A549 (cell line): ENCODE measurements around the gene FEM1A. TPM values are rescaled to one million over a fixed set of nuclear protein-coding genes. Genes with fewer than 3 reads are reported as not detected.

Source experiments
- ATAC-seq, 2 experiments: fragments of 200-7000 bp in 1 of 2; fragments of >200 bp in 1 of 2; cut with Nextera tagmentation in 1 of 2; cut with Tn5 transposase in 1 of 2; 3 replicates each; pipeline versions ENCODE4 v1.8.0 to v1.9.1; 2018 to 2020; ENCODE audit warnings: mild to moderate bottlenecking in 1 of 2, moderate library complexity in 1 of 2
- CTCF ChIA-PET: fragments of 300-600 bp; sonication (Branson Sonifier 250); formaldehyde crosslinking; extraction: SDS; loops from one replicate; lab custom pipeline; 2021; ENCODE audit warnings: antibody characterized with exemption, inconsistent platforms; lab: Yijun Ruan, JAX
- POLR2A ChIA-PET: fragments of 350-600 bp; formaldehyde crosslinking; extraction: SDS; loops from one replicate; lab custom pipeline; 2021; ENCODE audit warnings: antibody characterized with exemption, inconsistent platforms; lab: Yijun Ruan, JAX
- DNase-seq, 2 experiments: peaks; one replicate each; pipeline versions ENCODE4 v3.0.0 to v3.0.0-alpha.2; 2011 to 2016; ENCODE audit warnings: low read depth in 1 of 2, low spot score in 1 of 2
- FAIRE-seq: peaks from 2 replicates; lab custom pipeline; 2011; peaks lifted over from hg19 to GRCh38; lab: Jason Lieb, UNC
- H3K27ac ChIP-seq, 2 experiments: fragments of >200 bp; sonication (Bioruptor Twin); formaldehyde crosslinking; 3 replicates each; pipeline ENCODE4 v1.5.1; 2016 to 2017
- H3K4me1 ChIP-seq: fragments of >200 bp; sonication (Bioruptor Twin); formaldehyde crosslinking; 3 replicates; pipeline ENCODE4 v1.6.1; 2016
- H3K4me2 ChIP-seq: fragments of >200 bp; sonication (Bioruptor Twin); formaldehyde crosslinking; 3 replicates; pipeline ENCODE4 v1.6.1; 2016
- H3K4me3 ChIP-seq: fragments of >200 bp; sonication (Bioruptor Twin); formaldehyde crosslinking; 3 replicates; pipeline ENCODE4 v1.5.1; 2016
- H3K9me3 ChIP-seq: fragments of >200 bp; sonication (Bioruptor Twin); formaldehyde crosslinking; 3 replicates; pipeline ENCODE4 v1.6.1; 2016
- EHF ChIP-seq: fragments of 250-450 bp; sonication (Bioruptor Pico); IDR thresholded peaks from 2 replicates; pipeline ENCODE4 v1.5.0; 2020; ENCODE audit warnings: mild to moderate bottlenecking
- EP300 ChIP-seq, 2 experiments: fragments of >200 bp; sonication (Bioruptor Twin); formaldehyde crosslinking; IDR thresholded peaks; 2 replicates in 1 of 2; 3 replicates in 1 of 2; pipeline ENCODE4 v1.6.1; 2016 to 2017
- ESRRA ChIP-seq: fragments of 150-350 bp; IDR thresholded peaks from 2 replicates; pipeline ENCODE4 v1.6.1; 2014; ENCODE audit warnings: mild to moderate bottlenecking, low read length, borderline replicate concordance
- FOSB ChIP-seq: fragments of 250-450 bp; sonication (Bioruptor Pico); IDR thresholded peaks from 2 replicates; pipeline ENCODE4 v1.5.0; 2020; ENCODE audit warnings: mild to moderate bottlenecking, moderate library complexity
- FOXS1 ChIP-seq: fragments of 250-450 bp; sonication (Bioruptor Pico); IDR thresholded peaks from 2 replicates; pipeline ENCODE4 v1.5.0; 2020; ENCODE audit warnings: mild to moderate bottlenecking, moderate library complexity
- HES2 ChIP-seq: fragments of >200 bp; sonication (Bioruptor Twin); formaldehyde crosslinking; IDR thresholded peaks from 2 replicates; pipeline ENCODE4 v1.6.1; 2016
- MYC ChIP-seq: IDR thresholded peaks from 2 replicates; pipeline ENCODE4 v1.6.1; 2012; ENCODE audit warnings: mild to moderate bottlenecking, inconsistent platforms, low read length, improper control_type of control experiment, borderline replicate concordance
- NFE2L2 ChIP-seq: fragments of 150-350 bp; conservative IDR thresholded peaks from 2 replicates; pipeline ENCODE4 v1.6.1; 2014; ENCODE audit warnings: low read length
- NPAS2 ChIP-seq: fragments of 250-450 bp; sonication (Bioruptor Pico); IDR thresholded peaks from 2 replicates; pipeline ENCODE4 v1.8.0; 2022; ENCODE audit warnings: mild to moderate bottlenecking, moderate library complexity, borderline replicate concordance
- POLR2A ChIP-seq: IDR thresholded peaks from 2 replicates; pipeline ENCODE4 v1.6.1; 2012; ENCODE audit warnings: mild to moderate bottlenecking, low read length
- RCOR1 ChIP-seq: fragments of 150-350 bp; IDR thresholded peaks from 2 replicates; pipeline ENCODE4 v1.6.1; 2014; ENCODE audit warnings: antibody characterized with exemption, low read length, low read depth
- TP53 ChIP-seq: fragments of 250-450 bp; sonication (Bioruptor Pico); IDR thresholded peaks from 2 replicates; pipeline ENCODE4 v1.5.0; 2021; ENCODE audit warnings: mild to moderate bottlenecking, moderate library complexity
- ZNF302 ChIP-seq: fragments of 250-450 bp; sonication (Bioruptor Pico); IDR thresholded peaks from 2 replicates; pipeline ENCODE4 v1.9.0; 2021; ENCODE audit warnings: inconsistent platforms, mild to moderate bottlenecking, moderate library complexity
- WGBS: methylation state at CpG from one replicate; pipeline ENCODE4 v1.1.6; 2017; ENCODE audit errors: missing lambda C conversion rate; 5-methylcytosine and 5-hydroxymethylcytosine counted together
- polyA plus RNA-seq, 4 experiments: library from polyadenylated mRNA; depleted of rRNA in 3 of 4; stranded (reverse); fragments of >200 nt; fragmentation: RNase III in 1 of 4; extraction: RNeasy Plus Mini Kit Qiagen cat#74134 plus additional on column Dnase treatment in 1 of 4; gene quantifications; 2 replicates in 3 of 4; 3 replicates in 1 of 4; pipeline ENCODE4 v1.2.3, GENCODE V29; 2011 to 2017
- TF ChIP-seq, protein P1 (sequence below): fragments of 200-600 bp; sonication (generic); IDR thresholded peaks from 2 replicates; pipeline ENCODE4 v1.6.1; 2016; ENCODE audit warnings: antibody characterized with exemption, mild to moderate bottlenecking, moderate library complexity
- TF ChIP-seq, protein P2 (sequence below): fragments of >200 bp; sonication (Bioruptor Twin); formaldehyde crosslinking; IDR thresholded peaks from 3 replicates; pipeline ENCODE4 v1.6.1; 2016
- TF ChIP-seq, protein P3 (sequence below): fragments of 250-450 bp; sonication (Bioruptor Pico); IDR thresholded peaks from 2 replicates; pipeline ENCODE4 v1.5.0; 2021; ENCODE audit warnings: mild to moderate bottlenecking, moderate library complexity, borderline replicate concordance
- TF ChIP-seq, protein P4 (sequence below): fragments of >200 bp; sonication (Bioruptor Twin); formaldehyde crosslinking; IDR thresholded peaks from 3 replicates; pipeline ENCODE4 v1.5.1; 2016

Gene FEM1A
- polyA plus RNA-seq, 2 of the 4 experiments (the other 2 are of a cell fraction): 3.2 to 4.1 TPM

GRCh38 chr19:4806384-4806783 is 14.8 kb downstream of the FEM1A start:
- Histone ChIP-seq H3K27ac (no peak overlapping the region), H3K4me1 (0 out of 3 replicates have a peak, but pooled peaks cover 2% of the 10 kb centered on the region), H3K4me2 (no peak overlapping the region), H3K4me3 (no peak overlapping the region), H3K9me3 (no peaks in the 10 kb centered on the region)
- CTCF ChIA-PET: interaction anchor here (0.6 to 13.7 kb wide), 6 partner anchors 15 to 283 kb away, joined by 3 to 240 read pairs (median 46); partner anchors contain the start of gene FEM1A
- no peak for FAIRE-seq
- DNase-seq: no peak
- TF ChIP-seq TP53 (CRISPR knock-in tag) (no peak), ZNF302 (no peak), FOSB (CRISPR knock-in tag) (no peak), NFE2L2 (no peak), MYC (no peak), EP300 (IDR thresholded peaks at IDR 0.05) (no peak), RCOR1 (no peak), NPAS2 (CRISPR knock-in tag) (no peak), HES2 (no peak), EHF (CRISPR knock-in tag) (no peak), POLR2A (no peak)
- TF ChIP-seq, protein P1, sequence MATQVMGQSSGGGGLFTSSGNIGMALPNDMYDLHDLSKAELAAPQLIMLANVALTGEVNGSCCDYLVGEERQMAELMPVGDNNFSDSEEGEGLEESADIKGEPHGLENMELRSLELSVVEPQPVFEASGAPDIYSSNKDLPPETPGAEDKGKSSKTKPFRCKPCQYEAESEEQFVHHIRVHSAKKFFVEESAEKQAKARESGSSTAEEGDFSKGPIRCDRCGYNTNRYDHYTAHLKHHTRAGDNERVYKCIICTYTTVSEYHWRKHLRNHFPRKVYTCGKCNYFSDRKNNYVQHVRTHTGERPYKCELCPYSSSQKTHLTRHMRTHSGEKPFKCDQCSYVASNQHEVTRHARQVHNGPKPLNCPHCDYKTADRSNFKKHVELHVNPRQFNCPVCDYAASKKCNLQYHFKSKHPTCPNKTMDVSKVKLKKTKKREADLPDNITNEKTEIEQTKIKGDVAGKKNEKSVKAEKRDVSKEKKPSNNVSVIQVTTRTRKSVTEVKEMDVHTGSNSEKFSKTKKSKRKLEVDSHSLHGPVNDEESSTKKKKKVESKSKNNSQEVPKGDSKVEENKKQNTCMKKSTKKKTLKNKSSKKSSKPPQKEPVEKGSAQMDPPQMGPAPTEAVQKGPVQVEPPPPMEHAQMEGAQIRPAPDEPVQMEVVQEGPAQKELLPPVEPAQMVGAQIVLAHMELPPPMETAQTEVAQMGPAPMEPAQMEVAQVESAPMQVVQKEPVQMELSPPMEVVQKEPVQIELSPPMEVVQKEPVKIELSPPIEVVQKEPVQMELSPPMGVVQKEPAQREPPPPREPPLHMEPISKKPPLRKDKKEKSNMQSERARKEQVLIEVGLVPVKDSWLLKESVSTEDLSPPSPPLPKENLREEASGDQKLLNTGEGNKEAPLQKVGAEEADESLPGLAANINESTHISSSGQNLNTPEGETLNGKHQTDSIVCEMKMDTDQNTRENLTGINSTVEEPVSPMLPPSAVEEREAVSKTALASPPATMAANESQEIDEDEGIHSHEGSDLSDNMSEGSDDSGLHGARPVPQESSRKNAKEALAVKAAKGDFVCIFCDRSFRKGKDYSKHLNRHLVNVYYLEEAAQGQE: no peak
- TF ChIP-seq, protein P2, sequence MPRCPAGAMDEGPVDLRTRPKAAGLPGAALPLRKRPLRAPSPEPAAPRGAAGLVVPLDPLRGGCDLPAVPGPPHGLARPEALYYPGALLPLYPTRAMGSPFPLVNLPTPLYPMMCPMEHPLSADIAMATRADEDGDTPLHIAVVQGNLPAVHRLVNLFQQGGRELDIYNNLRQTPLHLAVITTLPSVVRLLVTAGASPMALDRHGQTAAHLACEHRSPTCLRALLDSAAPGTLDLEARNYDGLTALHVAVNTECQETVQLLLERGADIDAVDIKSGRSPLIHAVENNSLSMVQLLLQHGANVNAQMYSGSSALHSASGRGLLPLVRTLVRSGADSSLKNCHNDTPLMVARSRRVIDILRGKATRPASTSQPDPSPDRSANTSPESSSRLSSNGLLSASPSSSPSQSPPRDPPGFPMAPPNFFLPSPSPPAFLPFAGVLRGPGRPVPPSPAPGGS: no peak
- TF ChIP-seq, protein P3, sequence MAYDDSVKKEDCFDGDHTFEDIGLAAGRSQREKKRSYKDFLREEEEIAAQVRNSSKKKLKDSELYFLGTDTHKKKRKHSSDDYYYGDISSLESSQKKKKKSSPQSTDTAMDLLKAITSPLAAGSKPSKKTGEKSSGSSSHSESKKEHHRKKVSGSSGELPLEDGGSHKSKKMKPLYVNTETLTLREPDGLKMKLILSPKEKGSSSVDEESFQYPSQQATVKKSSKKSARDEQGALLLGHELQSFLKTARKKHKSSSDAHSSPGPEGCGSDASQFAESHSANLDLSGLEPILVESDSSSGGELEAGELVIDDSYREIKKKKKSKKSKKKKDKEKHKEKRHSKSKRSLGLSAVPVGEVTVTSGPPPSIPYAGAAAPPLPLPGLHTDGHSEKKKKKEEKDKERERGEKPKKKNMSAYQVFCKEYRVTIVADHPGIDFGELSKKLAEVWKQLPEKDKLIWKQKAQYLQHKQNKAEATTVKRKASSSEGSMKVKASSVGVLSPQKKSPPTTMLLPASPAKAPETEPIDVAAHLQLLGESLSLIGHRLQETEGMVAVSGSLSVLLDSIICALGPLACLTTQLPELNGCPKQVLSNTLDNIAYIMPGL (CRISPR knock-in tag): no peak
- POLR2A ChIA-PET: no interaction called here
- ATAC-seq: no peak
- 66% methylated on average over 6 of the region's 6 CpGs for WGBS

DNA sequence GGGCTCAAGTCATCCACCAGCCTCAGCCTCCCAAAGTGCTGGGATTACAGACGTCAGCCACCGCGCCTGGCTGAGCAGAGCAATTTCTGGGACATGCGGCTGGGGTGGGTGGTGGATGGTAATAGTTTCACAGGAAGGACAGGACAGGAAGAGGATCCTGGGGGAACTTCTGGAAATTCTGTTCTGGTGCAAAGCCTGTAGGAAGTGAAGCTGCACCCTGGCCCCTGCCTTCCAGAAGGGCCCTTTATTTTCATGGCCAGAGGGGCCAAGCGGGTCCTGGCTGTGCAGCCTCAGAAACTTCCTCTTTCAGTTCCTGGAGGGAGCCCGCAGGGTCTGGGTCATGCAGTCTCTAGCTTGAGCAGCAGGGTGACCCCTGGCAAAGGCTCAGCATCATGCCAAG is 15.7 kb downstream of the FEM1A start:
- POLR2A ChIA-PET: no interaction called here
- 0 out of 6 replicates have a peak overlapping the region, but pooled peaks of 1 of the 2 experiments have one; percentile 18 for H3K27ac ChIP-seq
- H3K4me3 ChIP-seq: no peak overlapping the region
- CTCF ChIA-PET: interaction anchor here (0.9 to 13.7 kb wide), 8 partner anchors 9 to 222 kb away, joined by 3 to 240 read pairs (median 21); partner anchors contain the start of genes FEM1A and TICAM1
- TF ChIP-seq FOXS1 (CRISPR knock-in tag) (no peak), ESRRA (no peak)
- TF ChIP-seq, protein P4, sequence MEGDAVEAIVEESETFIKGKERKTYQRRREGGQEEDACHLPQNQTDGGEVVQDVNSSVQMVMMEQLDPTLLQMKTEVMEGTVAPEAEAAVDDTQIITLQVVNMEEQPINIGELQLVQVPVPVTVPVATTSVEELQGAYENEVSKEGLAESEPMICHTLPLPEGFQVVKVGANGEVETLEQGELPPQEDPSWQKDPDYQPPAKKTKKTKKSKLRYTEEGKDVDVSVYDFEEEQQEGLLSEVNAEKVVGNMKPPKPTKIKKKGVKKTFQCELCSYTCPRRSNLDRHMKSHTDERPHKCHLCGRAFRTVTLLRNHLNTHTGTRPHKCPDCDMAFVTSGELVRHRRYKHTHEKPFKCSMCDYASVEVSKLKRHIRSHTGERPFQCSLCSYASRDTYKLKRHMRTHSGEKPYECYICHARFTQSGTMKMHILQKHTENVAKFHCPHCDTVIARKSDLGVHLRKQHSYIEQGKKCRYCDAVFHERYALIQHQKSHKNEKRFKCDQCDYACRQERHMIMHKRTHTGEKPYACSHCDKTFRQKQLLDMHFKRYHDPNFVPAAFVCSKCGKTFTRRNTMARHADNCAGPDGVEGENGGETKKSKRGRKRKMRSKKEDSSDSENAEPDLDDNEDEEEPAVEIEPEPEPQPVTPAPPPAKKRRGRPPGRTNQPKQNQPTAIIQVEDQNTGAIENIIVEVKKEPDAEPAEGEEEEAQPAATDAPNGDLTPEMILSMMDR: no peak
- WGBS: 68% methylated on average over 4 of the region's 6 CpGs
- DNase-seq (no peak), FAIRE-seq (no peak), ATAC-seq (no peak)
- H3K4me2 ChIP-seq: no peak overlapping the region
- no peaks in the 10 kb centered on the region for H3K9me3 ChIP-seq
- H3K4me1 ChIP-seq: peaks cover 6% of the 10 kb centered on the region; the same call in 2 of the 3 replicates
